GM12865 (cell line): ENCODE results near the gene GPR173.

Experiments used
- DNase-seq: peaks from one replicate; pipeline ENCODE4 v3.0.0; 2010; ENCODE audit warnings: low read depth
- H3K4me3 ChIP-seq: 2 replicates; pipeline ENCODE4 v1.5.1; 2011; ENCODE audit warnings: mild to moderate bottlenecking, low read depth, low read length, control low read depth
- CTCF ChIP-seq: IDR thresholded peaks from 2 replicates; pipeline ENCODE4 v1.5.1; 2011; ENCODE audit warnings: low read length, control low read depth, low read depth, inconsistent platforms; ENCODE audit not compliant: insufficient read depth; ENCODE audit errors: missing control alignments

The GPR173 gene

GRCh38 chrX:53075011-53075410, 26.4 kb downstream of the GPR173 start:
- H3K4me3 ChIP-seq = no peak overlapping the region
- no peak for TF ChIP-seq CTCF
- DNase-seq = no peak

GRCh38 chrX:53076671-53077070, 28.1 kb downstream of the GPR173 start:
- no peak for DNase-seq
- TF ChIP-seq CTCF = no peak
- no peak overlapping the region for H3K4me3 ChIP-seq

- no peak for DNase-seq
- no peak overlapping the region for H3K4me3 ChIP-seq
- TF ChIP-seq CTCF = peak; percentile 17
Observed at GRCh38 chrX:53077207-53078197, 28.9 kb downstream of the GPR173 start.

- no peak for TF ChIP-seq CTCF
- DNase-seq = no peak
Observed at GRCh38 chrX:53078943-53079342, 30.4 kb downstream of the GPR173 start.

GRCh38 chrX:53080628-53081580, 32.3 kb downstream of the GPR173 start:
- H3K4me3 ChIP-seq = no peak overlapping the region

More at GRCh38 chrX:53078943-53079342, 30.4 kb downstream of the GPR173 start:
- no peak overlapping the region for H3K4me3 ChIP-seq

More at GRCh38 chrX:53080628-53081580, 32.3 kb downstream of the GPR173 start:
- DNase-seq = no peak
- TF ChIP-seq CTCF = no peak
